Effector memory CD8-positive, alpha-beta T cell (primary cell): ENCODE results near the gene OVCA2.

ENCODE experiments used
- ATAC-seq: fragments of 150-1000 bp; cut with Tn5 transposase; replicated peaks from 2 replicates; pipeline ENCODE4 v1.10.0; 2021; ENCODE audit warnings: mild to moderate bottlenecking, moderate library complexity
- DNase-seq, 3 experiments: peaks; one replicate each; pipeline ENCODE4 v3.0.0; 2021
- H3K27ac Mint-ChIP-seq, 2 donors: one replicate each; pipeline ENCODE4 v1.8.0; 2022; ENCODE audit warnings: mild to moderate bottlenecking in 2 of 2, mixed read lengths in 2 of 2, moderate library complexity in 2 of 2
- H3K27me3 Mint-ChIP-seq, 2 donors: one replicate each; pipeline ENCODE4 v1.8.0; 2022; ENCODE audit warnings: mixed read lengths in 2 of 2
- H3K36me3 Mint-ChIP-seq: one replicate; pipeline ENCODE4 v1.8.0; 2022; ENCODE audit warnings: mild to moderate bottlenecking, moderate library complexity, mixed read lengths; ENCODE audit not compliant: insufficient read depth
- H3K4me1 Mint-ChIP-seq, 2 donors: one replicate each; pipeline ENCODE4 v1.8.0; 2022; ENCODE audit warnings: low read depth in 2 of 2, mixed read lengths in 2 of 2
- H3K4me3 Mint-ChIP-seq, 2 donors: one replicate each; pipeline ENCODE4 v1.8.0; 2022; ENCODE audit warnings: mild to moderate bottlenecking in 2 of 2, mixed read lengths in 2 of 2, moderate library complexity in 2 of 2
- H3K9me3 Mint-ChIP-seq, 2 donors: one replicate each; pipeline ENCODE4 v1.8.0; 2022; ENCODE audit warnings: mixed read lengths in 2 of 2

Gene OVCA2

DNA sequence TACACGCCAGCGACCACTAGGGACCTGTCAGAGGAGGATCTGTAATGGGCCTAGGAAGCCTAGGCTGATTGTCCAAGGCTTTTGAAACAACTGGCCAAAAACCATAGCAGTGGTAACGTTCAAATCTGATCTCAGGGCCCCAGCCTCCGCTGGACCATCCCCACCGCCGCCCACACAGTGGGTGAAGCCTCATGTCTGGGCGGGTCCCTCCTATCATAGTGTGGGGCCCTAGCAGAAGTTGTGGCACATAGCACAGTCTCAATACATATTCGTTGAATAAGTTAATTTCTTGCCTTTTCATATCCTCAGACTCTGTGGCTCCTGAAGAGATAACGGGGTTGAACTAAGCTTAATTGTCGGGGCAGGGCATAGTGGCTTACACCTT is 11.1 kb upstream of the OVCA2 start:
- peaks cover 20 to 25% of the 10 kb centered on the region in 2 donors for H3K4me1 Mint-ChIP-seq
- no peaks in the 10 kb centered on the region for H3K9me3 Mint-ChIP-seq
- H3K4me3 Mint-ChIP-seq, result peak overlapping the region; percentile 90 to 93
- H3K36me3 Mint-ChIP-seq, result peaks cover 10% of the 10 kb centered on the region
- peak overlapping the region; percentile 85 to 90 for H3K27ac Mint-ChIP-seq
- peaks cover 12 to 34% of the 10 kb centered on the region in 2 donors for H3K27me3 Mint-ChIP-seq
- DNase-seq (no peak), ATAC-seq (no peak)

DNA sequence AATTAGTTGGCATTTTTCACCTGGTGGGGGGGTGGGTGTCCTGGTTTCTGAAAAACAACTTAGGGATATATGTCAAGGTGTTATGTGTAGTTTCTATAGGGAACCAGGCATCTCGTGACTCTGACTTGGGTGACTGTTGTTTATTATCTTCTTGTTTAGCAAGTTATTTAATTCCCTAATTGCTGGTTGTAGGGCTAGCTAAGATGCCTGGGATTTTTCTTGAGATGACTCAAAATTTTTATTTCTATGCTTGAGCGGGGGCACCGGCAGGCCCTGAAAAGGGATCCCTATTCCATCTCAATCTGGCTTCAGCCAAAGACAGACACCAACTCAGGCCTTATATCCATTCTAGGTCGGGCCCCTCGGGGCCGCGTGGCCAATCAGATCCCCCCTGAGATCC is 8.7 kb upstream of the OVCA2 start:
- no peak for DNase-seq
- Mint-ChIP-seq H3K4me3 (no peak overlapping the region), H3K27me3 (peaks cover 4 to 11% of the 10 kb centered on the region in 2 donors), H3K9me3 (no peaks in the 10 kb centered on the region), H3K36me3 (peaks cover 15% of the 10 kb centered on the region), H3K27ac (no peak overlapping the region), H3K4me1 (peaks cover 14 to 19% of the 10 kb centered on the region in 2 donors)
- ATAC-seq, result no peak

DNA sequence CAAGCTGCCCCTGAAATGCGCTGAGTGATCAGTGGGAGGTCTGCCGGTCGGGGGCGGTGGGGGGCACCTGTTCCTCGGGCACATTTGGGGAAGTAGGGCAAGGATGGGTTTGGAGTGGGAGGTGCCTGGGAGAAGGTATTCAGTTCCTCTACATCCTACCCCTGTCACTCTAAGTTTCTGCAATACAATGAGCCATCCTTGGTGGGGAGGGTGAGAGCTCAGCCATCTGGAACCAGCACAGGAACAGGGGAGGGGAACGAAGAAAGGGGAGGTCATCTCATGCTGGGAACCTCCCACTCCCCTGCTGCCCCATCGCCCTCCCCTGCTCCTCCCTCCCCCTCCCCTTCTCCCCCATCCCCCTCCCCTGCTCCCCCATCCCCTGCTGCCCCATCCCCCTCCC is 7.7 kb upstream of the OVCA2 start:
- Mint-ChIP-seq H3K9me3 (no peaks in the 10 kb centered on the region), H3K27me3 (peaks cover 0 to under 1% of the 10 kb centered on the region in 2 donors), H3K4me3 (no peak overlapping the region), H3K27ac (no peak overlapping the region), H3K4me1 (peaks cover 12 to 17% of the 10 kb centered on the region in 2 donors), H3K36me3 (peaks cover 24% of the 10 kb centered on the region)
- DNase-seq (no peak), ATAC-seq (no peak)

DNA sequence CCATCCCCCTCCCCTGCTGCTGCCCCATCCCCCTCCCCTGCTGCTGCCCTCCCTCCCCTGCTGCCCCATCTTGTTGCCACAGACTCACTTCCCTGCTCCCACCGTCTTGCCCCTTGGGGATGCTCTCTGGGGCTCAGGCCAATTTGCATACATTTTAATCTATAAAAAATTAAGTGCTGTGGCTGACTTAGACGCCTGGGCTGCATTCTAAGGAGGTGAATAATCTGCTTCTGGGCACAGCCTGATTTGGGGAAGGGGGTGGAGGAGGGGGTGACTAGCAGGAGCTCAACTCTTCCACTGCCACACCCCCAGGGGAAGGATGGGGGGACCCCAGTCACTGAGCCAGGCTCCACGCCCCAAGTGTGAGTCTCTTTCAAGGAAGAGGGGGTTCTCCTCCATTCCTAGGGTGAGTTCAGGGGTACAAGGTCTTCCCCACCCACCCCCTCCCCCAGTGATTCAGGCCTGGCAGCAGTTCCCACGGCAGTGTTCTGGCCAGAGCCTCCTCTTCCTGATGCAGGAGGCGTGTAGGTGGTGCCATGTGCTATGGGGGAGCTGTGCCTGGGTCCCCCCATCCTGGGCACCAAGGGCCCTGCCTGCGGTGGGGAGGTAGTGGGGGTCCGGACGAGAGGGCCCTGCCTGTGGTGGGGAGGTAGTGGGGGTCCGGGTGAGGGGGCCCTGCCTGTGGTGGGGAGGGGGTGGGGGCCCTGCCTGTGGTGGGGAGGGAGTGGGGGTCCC is 6.8 kb upstream of the OVCA2 start:
- H3K36me3 Mint-ChIP-seq, result peaks cover 23% of the 10 kb centered on the region
- no peak overlapping the region for H3K27ac Mint-ChIP-seq
- DNase-seq (no peak), ATAC-seq (no peak)
- H3K9me3 Mint-ChIP-seq, result no peaks in the 10 kb centered on the region
- H3K4me3 Mint-ChIP-seq, result no peak overlapping the region
- H3K27me3 Mint-ChIP-seq, result no peaks in the 10 kb centered on the region
- H3K4me1 Mint-ChIP-seq, result peaks cover 11 to 14% of the 10 kb centered on the region in 2 donors

DNA sequence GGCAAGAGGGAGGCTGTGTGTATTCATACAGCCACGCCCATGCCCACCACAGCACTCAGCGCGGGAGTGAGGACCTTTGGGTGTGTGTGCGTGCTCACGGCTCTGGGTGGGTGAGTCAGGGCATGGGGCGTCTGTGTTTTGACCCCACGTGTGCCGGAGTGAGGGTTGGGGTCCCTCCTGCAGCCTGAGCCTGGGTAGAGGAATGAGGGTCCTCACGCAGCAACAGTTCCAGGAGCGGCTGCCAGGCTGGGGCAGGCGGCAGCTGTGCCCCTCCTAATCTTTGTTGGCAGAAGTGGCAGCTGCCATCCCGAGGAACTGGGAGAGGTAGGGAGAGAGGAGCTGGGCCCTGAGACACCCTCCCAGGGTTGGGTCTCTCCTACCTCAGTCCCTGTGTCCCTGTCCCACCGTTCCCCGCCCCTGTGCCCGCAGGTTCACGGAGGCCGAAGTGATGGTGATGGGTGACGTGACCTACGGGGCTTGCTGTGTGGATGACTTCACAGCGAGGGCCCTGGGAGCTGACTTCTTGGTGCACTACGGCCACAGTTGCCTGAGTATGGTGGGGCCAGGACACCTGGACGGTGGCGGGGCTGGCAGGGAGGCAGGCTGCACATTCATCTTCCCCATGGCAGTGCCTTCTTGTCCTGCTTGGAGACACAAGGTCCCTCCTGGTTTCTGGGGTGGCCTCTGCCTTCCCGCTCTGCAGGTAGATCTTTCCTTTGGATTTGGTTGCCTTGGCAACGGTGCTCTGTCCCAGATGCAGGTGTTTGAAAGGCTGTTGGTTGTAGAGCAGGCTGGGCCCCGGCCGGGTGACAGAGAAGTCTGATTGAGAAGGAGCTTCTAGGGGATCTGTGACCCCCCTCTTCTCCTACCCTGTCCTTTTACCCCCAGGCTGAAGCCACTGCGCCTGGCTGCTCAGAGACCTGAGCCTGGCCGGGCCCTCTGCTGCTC is 6.0 kb upstream of the OVCA2 start:
- H3K4me3 Mint-ChIP-seq, result no peak overlapping the region
- peaks cover 3 to 5% of the 10 kb centered on the region in 2 donors for H3K4me1 Mint-ChIP-seq
- H3K27me3 Mint-ChIP-seq, result no peaks in the 10 kb centered on the region
- H3K27ac Mint-ChIP-seq, result peak overlapping the region in 1 of 2 donors; percentile 44
- no peak for ATAC-seq
- H3K9me3 Mint-ChIP-seq, result no peaks in the 10 kb centered on the region
- no peak for DNase-seq
- H3K36me3 Mint-ChIP-seq, result peaks cover 23% of the 10 kb centered on the region

DNA sequence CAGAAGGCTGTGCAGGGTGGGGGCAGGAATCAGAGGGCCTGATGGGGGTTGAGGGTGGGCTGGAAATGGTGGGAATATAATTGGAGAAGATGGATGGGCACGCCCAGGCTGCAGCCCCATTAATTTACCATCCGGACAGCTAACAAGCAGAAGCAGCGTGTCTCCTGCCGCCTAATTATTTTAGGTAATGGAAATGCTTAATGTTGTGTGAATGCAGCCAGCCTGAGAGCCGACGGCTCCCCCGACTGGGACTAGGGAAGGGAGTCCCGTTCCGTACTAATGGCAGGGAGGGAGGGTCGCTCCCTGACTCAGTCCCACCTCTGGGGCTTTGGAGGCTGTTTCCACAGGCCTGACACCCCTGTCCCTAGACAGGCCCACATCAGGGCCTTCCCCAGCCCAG is 4.7 kb upstream of the OVCA2 start:
- Mint-ChIP-seq H3K27ac (no peak overlapping the region), H3K36me3 (peaks cover 36% of the 10 kb centered on the region), H3K4me3 (no peak overlapping the region), H3K9me3 (no peaks in the 10 kb centered on the region), H3K4me1 (peaks cover 1 to 3% of the 10 kb centered on the region in 2 donors), H3K27me3 (no peaks in the 10 kb centered on the region)
- no peak for ATAC-seq
- DNase-seq, result no peak

DNA sequence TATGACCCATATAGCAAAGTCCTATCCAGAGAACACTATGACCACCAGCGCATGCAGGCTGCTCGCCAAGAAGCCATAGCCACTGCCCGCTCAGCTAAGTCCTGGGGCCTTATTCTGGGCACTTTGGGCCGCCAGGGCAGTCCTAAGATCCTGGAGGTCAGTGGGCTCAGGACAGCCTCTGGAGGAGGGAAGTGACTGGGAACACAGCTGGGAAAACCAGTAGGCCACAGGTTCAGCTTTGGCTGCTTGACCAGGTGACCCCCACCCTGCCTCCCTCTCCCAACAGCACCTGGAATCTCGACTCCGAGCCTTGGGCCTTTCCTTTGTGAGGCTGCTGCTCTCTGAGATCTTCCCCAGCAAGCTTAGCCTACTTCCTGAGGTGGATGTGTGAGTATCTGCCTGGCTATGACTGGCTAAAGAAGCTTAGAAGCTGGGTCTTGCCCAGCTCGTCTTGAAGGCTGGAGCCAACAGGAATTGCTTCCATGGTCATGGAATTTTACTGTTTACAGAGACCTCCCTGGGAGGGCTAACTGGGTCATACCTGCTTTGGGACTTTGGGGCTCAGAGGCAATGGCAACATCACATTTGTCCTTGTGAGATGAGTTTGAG is 1.5 kb upstream of the OVCA2 start:
- H3K27ac Mint-ChIP-seq, result peak overlapping the region; percentile 13 to 98
- DNase-seq (no peak), ATAC-seq (no peak)
- H3K9me3 Mint-ChIP-seq, result no peaks in the 10 kb centered on the region
- H3K4me1 Mint-ChIP-seq, result peaks cover 15 to 23% of the 10 kb centered on the region in 2 donors
- H3K4me3 Mint-ChIP-seq, result peak overlapping the region; percentile 36 to 91
- H3K27me3 Mint-ChIP-seq, result no peaks in the 10 kb centered on the region
- peaks cover 44% of the 10 kb centered on the region for H3K36me3 Mint-ChIP-seq

DNA sequence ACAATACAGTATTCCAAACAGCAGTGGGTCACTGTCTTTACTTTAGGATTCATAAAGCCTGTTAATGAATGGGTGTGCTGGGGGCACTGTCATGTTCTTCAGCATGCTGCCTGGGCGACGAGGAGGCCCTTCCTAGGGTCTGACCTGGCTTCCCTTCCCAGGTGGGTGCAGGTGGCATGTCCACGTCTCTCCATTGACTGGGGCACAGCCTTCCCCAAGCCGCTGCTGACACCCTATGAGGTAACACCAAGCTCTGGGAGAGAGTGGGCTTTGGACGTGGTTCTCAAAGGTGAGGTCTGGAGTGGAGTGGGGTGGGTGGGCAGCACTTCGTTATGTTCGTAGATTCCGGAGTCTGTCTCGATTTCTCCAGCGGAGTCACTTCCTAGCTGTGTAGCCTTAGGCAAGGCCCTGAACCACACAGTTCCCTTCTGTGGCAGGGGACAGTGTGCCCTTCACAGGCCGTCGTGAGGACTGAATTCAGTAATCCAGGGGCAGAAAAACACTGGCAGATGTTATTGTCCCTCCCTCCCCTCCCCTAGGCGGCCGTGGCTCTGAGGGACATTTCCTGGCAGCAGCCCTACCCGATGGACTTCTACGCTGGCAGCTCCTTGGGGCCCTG is 771 bp upstream of the OVCA2 start:
- H3K4me3 Mint-ChIP-seq, result peak overlapping the region; percentile 90 to 91
- DNase-seq, result no peak
- no peaks in the 10 kb centered on the region for H3K27me3 Mint-ChIP-seq
- H3K36me3 Mint-ChIP-seq, result peaks cover 44% of the 10 kb centered on the region
- ATAC-seq, result no peak
- H3K9me3 Mint-ChIP-seq, result no peaks in the 10 kb centered on the region
- peaks cover 15 to 23% of the 10 kb centered on the region in 2 donors for H3K4me1 Mint-ChIP-seq
- peak overlapping the region; percentile 96 to 98 for H3K27ac Mint-ChIP-seq

DNA sequence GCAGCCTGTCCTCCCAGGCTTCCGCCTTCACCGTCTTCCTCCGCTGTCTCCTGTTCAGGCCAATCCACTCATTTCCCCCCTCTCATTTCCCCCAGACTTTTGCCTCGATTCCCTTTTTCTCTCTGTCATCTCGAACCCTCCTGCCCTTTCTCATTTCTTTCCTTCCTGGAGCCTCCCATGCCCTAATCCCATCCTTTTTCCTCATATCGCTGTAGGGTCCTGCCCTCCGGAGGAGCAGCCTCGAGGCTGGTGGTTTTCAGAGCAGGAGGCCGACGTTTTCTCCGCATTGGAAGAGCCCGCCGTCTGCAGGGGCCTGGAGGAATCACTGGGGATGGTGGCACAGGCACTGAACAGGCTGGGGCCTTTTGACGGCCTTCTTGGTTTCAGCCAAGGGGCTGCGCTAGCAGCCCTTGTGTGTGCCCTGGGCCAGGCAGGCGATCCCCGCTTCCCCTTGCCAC is 597 bp downstream of the OVCA2 start:
- H3K4me1 Mint-ChIP-seq, result peaks cover 15 to 23% of the 10 kb centered on the region in 2 donors
- H3K4me3 Mint-ChIP-seq, result peak overlapping the region; percentile 90 to 91
- DNase-seq (no peak), ATAC-seq (no peak)
- peaks cover 38% of the 10 kb centered on the region for H3K36me3 Mint-ChIP-seq
- H3K27ac Mint-ChIP-seq, result peak overlapping the region; percentile 96 to 98
- H3K27me3 Mint-ChIP-seq, result no peaks in the 10 kb centered on the region
- no peaks in the 10 kb centered on the region for H3K9me3 Mint-ChIP-seq

DNA sequence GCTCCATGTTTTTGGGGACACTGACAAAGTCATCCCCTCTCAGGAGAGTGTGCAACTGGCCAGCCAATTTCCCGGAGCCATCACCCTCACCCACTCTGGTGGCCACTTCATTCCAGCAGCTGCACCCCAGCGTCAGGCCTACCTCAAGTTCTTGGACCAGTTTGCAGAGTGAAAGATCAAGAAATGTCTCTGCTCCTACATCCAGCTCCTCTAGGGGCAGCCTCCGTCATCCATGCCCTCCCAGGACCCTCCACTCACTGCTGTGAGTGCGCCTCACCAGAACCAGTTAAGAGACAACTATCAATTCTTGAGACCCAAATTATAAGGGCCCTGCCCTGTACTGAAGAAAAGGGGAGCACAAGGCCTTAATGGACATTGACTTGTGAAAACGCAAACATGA is 1.1 kb downstream of the OVCA2 start:
- no peak for ATAC-seq
- peak overlapping the region; percentile 96 to 98 for H3K27ac Mint-ChIP-seq

DNA sequence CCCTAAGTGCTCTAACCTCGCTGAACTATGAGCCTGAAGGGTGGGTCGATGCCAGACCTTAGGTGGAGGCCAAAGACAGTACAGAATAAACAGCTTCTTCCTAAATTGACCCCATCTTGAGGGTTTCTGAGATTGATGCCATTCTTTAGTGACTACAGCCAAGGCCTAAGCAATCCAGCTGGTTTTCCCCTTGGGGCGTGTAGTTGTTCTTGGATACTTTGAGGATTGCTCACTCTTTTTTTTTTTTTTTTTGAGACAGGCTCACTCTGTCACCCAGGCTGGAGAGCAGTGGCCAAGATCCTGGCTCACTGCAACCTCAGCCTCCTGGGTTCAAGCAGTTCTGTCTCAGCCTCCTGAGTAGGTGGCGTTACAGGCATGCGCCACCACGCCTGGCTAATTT is 2.0 kb downstream of the OVCA2 start:
- Mint-ChIP-seq H3K9me3 (no peaks in the 10 kb centered on the region), H3K36me3 (peaks cover 30% of the 10 kb centered on the region), H3K4me1 (peaks cover 17 to 23% of the 10 kb centered on the region in 2 donors), H3K4me3 (peak overlapping the region in 1 of 2 donors; percentile 18), H3K27me3 (no peaks in the 10 kb centered on the region), H3K27ac (peak overlapping the region; percentile 96 to 98)
- ATAC-seq (no peak), DNase-seq (no peak)

More for the DNA sequence above, 1.1 kb downstream of the OVCA2 start:
- DNase-seq, result no peak
- H3K4me3 Mint-ChIP-seq, result peak overlapping the region; percentile 90 to 91
- H3K36me3 Mint-ChIP-seq, result peaks cover 38% of the 10 kb centered on the region
- no peaks in the 10 kb centered on the region for H3K27me3 Mint-ChIP-seq
- H3K4me1 Mint-ChIP-seq, result peaks cover 15 to 23% of the 10 kb centered on the region in 2 donors
- no peaks in the 10 kb centered on the region for H3K9me3 Mint-ChIP-seq

DNA sequence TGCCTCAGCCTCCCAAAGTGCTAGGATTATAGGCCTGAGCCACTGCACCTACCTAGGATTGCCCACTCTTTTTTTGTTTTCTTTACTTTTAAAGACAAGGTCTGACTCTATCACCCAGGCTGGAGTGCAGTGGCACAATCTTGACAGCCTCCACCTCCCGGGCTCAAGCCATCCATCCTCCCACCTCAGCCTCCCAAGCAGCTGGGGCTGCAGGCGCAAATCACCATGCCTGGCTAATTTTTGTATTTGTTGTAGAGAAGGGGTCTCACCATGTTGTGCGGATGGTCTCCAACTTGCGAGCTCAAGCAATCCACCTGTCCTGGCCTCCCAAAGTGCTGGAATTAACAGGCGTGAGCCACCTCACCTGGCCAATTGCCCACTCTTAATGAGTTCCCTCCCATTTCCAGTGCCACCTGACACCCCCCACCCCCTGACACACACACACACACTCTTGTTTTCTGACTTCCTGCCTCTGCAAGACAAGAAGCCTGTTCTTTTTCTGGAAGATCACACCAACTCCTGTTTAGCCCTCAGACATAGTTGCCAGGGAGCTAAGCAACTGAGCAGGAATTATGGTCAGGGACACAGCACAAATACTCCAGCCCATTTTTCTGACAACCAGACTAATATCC is 2.6 kb downstream of the OVCA2 start:
- Mint-ChIP-seq H3K27ac (peak overlapping the region in 1 of 2 donors; percentile 41), H3K36me3 (peaks cover 28% of the 10 kb centered on the region), H3K4me1 (peaks cover 19 to 27% of the 10 kb centered on the region in 2 donors), H3K27me3 (no peaks in the 10 kb centered on the region), H3K4me3 (peak overlapping the region; percentile 18 to 33), H3K9me3 (no peaks in the 10 kb centered on the region)
- no peak for DNase-seq
- no peak for ATAC-seq
